ENCODE measurements around the gene DUSP22.

Gene DUSP22

GRCh38 chr6:291697-292505, at the start of gene DUSP22:
Gene DUSP22 (plus strand): TSS chr6:292487. CDS start chr6:292540, 53 bp downstream.
- peak; percentile 95 for DNase-seq

- peak; percentile 96 for DNase-seq
These were observed 45.9 kb upstream of the DUSP22 start for GRCh38 chr6:246352-246751.

- DNase-seq, result peak; percentile 68
These were observed 44.9 kb upstream of the DUSP22 start for GRCh38 chr6:247351-247750.

GRCh38 chr6:248046-248445, 44.2 kb upstream of the DUSP22 start:
- peak; percentile 69 for DNase-seq

- DNase-seq, result peak; percentile 45
These were observed 41.6 kb upstream of the DUSP22 start for GRCh38 chr6:250676-251075.

- peak; percentile 85 for DNase-seq
These were observed 40.4 kb upstream of the DUSP22 start for GRCh38 chr6:251920-252319.

GRCh38 chr6:252775-253535, 39.3 kb upstream of the DUSP22 start:
- DNase-seq, result peak; percentile 79

GRCh38 chr6:254016-254415, 38.3 kb upstream of the DUSP22 start:
- peak; percentile 57 for DNase-seq

GRCh38 chr6:255041-255750, 37.1 kb upstream of the DUSP22 start:
- DNase-seq, result peak; percentile 74

GRCh38 chr6:255751-256083, 36.6 kb upstream of the DUSP22 start:
- DNase-seq, result peak; percentile 94

GRCh38 chr6:256169-256568, 36.1 kb upstream of the DUSP22 start:
- DNase-seq, result no peak

- peak; percentile 96 for DNase-seq
These were observed 35.1 kb upstream of the DUSP22 start for GRCh38 chr6:257031-257725.

- DNase-seq, result no peak
These were observed 34.5 kb upstream of the DUSP22 start for GRCh38 chr6:257774-258173.

- no peak for DNase-seq
These were observed 33.0 kb upstream of the DUSP22 start for GRCh38 chr6:259316-259715.

GRCh38 chr6:259901-260508, 32.3 kb upstream of the DUSP22 start:
- peak; percentile 25 for DNase-seq

- DNase-seq, result no peak
These were observed 27.7 kb upstream of the DUSP22 start for GRCh38 chr6:264626-265025.

GRCh38 chr6:268394-268935, 23.8 kb upstream of the DUSP22 start:
- peak; percentile 47 for DNase-seq

- no peak for DNase-seq
These were observed 18.7 kb upstream of the DUSP22 start for GRCh38 chr6:273551-274058.

- DNase-seq, result no peak
These were observed 14.5 kb upstream of the DUSP22 start for GRCh38 chr6:277746-278145.

- DNase-seq, result no peak
These were observed 13.8 kb upstream of the DUSP22 start for GRCh38 chr6:278494-278893.

- no peak for DNase-seq
These were observed 12.8 kb upstream of the DUSP22 start for GRCh38 chr6:279341-280029.

Data from inflammatory macrophage treated with lipopolysaccharide for 4 hours (primary cell).